COLO668 (cell line): ENCODE results near the gene MAEL.
"Not testable (repeated sequence)": the region's sequence is repeated elsewhere in the genome, so short reads cannot be mapped to it uniquely, and the experiment has no call there.

Experiments used
- DNase-seq: peaks from one replicate; lab custom pipeline; 2025; ENCODE audit not compliant: unreplicated experiment; lab: John Stamatoyannopoulos, UW

MAEL gene

DNA sequence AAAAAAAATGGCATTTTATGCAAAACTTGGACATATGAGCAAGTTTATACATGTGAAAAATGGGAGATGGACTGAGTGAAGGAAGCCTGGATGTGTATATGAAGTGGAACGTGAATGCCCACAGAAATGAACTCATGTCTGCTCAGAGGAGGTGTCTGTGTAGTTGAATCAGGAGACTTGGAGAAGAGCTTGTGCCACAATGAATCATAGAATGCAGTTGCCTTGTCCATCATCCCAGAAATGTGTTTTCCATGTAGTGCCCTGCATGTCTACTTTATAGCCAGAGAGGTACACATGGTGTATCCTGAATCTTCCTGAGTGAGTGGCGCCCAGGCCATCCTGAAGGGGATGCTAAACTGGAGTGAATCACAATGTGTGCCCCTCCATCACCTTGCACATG is 11.1 kb upstream of the MAEL start:
- no peak for DNase-seq

DNA sequence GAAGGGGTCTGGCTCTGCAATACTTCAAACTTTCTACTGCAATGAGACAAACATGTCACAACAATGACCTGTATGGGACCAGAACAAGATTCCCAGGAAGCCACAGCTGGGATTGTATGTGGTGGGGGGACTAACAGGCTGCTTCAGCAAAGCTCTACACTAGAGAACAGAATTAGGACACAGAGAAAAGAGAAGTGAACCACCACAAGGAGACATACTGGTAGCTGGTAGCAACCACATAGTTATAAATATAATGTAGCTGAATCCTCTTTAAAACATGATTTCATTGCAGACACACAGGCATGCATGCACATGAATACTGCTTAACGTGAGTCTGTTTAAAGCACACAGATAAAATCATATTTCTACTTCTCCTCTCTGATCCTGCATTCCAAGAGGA is 10.3 kb upstream of the MAEL start:
- DNase-seq, result no peak

DNA sequence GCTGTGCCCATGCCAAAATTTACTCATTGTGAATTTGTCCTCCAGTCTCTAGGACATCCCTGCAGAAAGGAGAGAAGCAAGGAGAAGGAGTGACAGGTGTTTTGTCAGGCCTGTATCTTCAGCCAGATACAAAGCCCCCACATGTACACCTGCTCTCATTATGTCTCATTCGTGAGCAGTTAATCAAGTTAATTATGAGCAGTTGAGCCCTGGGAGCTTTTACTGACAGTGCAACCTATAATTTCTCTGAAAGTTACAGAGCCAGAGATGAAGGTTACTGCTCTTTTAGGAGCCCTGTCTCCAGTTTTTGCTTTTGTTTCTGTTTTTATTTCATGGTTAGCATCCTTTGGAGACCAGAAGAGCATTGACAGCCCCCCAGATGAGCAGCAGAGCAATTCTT is 8.7 kb upstream of the MAEL start:
- DNase-seq, result no peak

DNA sequence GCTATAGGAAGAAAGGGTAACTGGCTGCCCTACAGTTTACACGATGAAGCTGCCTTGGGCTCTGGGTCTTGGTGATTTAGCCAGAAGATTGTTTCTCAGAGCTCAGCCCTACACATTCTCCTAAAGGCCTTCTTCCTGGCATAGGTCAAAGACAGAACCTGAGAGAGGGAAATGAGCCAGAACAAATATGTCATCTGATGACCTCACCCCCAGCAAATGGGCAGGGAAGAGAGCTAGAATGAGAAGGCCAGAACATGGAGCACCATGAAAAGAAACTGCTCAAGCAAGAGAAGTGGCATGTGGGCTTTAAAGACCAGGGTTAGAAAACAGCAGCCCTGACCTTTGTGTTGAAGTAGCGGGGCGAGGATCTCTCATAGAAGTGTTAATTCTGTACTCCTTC is 8.3 kb upstream of the MAEL start:
- DNase-seq, result peak; percentile 23

DNA sequence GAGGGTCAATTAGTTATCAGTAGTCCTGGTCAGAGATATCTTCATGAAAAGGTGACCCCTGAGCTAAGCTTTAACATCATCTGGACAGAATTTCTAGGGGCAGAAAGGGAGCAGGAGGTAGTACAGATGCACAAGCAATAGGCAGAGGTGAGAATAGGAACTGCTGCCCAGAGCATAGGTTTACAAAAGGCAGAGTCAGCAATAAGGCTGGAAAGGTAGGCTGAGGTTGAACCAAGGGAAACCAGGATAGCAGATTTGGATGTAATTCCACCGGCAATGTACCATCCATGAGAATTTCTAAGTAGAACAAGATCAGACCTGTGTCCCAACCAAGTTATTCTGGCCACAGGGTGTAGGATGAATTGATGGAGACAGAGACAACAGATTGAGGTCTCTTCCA is 7.5 kb upstream of the MAEL start:
- no peak for DNase-seq

DNA sequence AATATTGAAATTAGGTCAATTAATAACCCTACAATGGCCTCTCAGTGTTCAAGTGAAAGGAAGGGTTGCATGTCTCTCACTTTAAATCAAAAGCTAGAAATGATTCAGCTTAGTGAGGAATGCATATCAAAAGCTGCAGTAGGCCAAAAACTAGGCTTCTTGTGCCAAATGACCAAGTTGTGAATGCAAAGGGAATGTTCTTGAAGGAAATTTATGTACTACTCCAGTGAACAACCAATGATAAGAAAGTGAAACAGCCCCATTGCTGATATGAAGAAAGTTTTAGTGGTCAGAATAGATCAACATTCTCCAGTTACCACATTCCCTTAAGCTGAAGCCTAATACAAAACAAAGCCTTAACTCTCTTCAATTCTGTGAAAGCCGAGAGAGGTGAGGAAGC is 10.0 kb downstream of the MAEL start:
- DNase-seq, result no peak

DNA sequence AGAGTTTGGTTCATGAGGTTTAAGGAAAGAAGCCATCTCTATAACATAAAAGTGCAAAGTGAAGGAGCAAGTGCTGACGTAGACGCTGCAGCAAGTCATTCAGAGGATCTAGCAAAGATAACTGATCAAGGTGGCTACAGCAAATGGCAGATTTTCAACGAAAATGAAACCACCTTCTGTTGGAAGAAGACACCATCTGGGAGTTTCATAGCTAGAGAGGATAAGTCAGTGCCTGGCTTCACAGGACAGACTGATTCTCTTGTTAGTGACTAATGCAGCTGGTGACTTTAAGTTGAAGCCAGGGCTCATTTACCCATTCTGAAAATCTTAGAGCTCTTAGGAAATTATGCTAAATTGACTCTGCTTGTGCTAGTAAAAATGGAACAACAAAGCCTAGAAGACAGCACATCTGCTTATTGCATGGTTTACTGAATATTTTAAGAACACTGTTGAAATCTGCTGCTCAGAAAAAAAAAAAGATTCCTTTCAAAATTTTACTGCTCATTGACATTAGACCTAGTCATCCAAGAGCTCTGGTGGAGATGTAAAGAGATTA is 10.5 kb downstream of the MAEL start:
- DNase-seq, result no peak

DNA sequence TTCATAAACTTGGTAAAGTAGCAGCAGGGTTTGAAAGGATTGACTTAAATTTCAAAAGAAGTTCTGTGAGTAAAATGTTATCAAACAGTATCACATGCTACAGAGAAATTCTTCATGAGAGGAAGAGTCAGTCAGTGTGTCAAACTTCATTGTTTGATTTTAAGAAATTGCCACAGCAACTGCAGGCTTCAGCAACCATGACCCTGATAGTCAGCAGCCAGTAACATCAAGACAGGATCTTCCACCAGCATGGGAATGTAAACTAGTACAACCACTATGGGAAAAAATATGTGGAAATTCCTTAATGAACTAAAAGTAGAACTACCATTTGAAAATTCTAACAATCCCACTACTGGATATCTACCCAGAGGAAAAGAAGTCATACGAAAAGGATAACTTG is 11.5 kb downstream of the MAEL start:
- no peak for DNase-seq

DNA sequence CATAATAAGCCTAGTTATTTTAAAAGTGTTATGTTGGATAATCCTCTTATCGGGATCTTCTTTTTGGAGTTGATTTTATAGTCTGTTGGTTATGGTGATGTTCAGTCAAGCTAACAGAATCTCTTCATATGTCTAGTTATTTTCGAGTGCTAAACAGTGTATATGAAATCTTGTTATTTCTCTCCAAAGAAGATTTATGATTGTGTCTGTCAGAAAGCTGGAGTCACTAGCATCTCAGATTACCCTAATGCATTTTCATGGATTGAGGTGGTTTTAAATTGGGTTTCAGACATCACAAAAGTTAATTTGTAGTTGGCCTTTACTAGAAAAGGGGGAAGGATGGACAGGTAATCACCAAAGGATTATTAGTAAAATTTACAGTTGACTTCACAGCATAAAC is 13.3 kb downstream of the MAEL start:
- no peak for DNase-seq

DNA sequence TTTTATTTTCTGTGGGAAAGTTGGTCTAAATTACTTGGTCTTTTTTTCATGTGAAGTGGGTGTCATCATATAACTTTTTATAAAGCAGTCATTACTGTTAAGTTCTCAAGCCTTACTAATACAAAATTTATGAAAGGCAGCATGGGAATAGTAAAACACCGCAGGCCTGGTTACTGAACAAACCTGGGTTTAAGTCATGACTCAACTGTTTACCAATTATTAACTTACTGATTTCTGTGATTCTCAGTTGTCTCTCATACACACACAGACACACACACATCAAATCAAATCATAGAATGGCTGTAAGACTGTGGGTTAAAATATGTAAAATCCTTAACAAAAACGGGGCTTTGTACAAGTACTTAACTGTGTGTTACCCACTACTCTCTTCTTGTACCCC is 14.6 kb downstream of the MAEL start:
- DNase-seq, result no peak

DNA sequence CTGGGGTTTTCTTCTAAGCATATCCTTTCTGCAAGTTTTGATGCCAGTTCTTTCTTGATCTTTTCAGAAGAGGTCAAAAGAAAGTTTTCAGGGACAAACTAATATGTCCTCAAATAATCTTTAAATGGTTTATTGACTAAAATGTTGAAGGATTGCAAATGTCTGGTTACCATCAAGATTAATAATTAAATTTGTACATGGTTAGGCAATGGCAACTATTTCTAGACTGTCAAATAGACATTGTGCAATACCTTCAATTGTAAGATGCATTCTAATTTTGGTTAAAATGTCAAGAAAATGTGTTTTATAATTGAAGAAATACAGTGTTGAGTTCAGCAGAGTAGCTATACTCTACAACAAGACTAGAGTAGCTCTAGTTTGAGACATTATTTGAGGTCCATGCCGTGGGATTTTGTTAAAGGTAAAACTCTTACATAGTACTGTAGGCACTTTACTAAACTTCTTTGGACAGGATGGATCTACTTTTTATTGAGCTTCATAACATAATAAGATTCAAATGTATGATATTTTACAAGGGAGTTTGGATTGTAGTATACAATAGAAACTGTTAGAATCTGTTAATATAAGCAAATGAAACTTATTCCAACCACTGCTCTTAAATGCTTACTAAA is 22.6 kb downstream of the MAEL start:
- DNase-seq, result no peak

DNA sequence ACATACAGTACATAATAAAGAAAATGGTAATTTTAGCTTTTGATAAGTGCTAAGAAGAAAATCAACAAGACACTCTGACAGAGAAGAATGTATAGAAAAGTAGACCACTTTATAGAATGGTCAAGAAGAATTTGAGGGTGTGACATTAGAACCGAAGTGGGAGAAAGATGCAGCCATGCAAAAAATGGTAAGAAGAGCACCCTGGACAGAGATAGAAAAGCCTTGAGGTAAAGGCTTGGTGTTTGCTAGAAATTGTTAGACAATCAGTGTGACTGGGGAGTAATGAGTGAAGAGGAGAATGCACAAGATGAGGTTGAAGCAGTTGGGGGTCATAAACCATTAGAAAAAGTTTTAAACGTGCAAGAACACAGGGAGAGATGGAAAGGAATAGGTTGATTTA is 23.5 kb downstream of the MAEL start:
- DNase-seq, result no peak

DNA sequence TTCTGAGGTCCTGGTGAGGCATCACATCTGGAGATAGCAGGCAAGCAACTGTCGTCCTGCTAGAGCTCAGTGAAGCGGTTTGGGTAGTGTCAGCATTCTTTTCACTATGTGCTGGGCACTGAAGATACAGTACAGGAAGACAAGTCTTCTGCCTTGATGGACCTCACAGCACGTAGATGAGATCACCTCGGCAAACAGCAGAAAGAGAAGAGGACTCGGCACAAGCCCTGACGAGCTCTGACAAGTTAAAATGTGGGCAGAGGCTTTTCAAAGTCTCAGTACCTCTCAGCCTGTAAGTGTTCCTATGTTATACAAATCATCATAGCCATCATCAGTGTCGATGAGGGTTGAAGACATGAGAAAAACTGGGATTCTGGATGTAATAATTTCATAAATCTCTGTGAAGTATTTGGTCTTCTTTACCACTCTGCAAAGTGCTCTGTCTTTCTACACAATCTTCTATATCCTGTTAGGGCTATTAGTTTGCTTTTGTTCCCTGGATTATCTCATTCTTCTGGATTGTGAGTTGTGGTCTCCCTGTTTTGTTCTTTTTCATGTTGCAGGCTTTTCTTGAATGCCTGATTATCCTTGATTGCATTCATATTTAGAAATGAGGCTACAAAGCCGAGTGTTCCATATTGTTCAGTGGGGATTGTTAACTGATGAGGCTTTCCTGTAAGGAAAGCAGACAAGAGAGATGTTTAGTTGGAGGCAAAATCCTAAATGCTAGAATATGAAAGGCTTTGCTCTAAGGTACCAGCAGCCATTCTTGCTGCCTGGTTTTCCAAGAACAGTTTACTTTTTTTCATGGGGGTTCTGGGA is 24.2 kb downstream of the MAEL start:
- DNase-seq, result no peak

DNA sequence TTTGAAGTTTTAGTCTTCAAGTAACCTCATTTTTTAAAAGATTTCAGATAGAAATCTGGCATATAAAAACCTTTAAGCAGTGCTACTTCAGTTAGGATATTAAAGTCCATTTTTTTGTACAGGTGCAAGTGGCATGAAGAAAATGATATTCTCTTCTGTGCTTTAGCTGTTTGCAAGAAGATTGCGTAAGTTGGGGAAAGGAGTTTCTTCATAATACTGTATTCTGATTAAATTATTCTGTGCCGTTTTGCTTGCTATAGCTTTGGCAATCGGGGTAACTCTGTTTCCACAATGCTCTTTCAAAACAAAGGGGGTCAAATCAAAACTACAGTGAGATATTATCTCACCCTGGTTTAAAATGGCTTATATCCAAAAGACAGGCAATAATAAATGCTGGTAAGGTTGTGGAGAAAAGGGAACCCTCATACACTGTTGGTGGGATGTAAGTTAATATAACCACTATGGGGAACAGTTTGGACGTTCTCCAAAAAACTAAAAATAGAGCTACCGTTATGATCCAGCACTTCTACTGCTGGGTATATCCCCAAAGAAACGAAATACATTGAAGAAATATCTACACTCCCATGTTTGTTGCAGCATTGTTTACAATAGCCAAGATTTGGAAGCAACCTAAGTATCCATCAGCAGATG is 27.1 kb downstream of the MAEL start:
- DNase-seq, result no peak

DNA sequence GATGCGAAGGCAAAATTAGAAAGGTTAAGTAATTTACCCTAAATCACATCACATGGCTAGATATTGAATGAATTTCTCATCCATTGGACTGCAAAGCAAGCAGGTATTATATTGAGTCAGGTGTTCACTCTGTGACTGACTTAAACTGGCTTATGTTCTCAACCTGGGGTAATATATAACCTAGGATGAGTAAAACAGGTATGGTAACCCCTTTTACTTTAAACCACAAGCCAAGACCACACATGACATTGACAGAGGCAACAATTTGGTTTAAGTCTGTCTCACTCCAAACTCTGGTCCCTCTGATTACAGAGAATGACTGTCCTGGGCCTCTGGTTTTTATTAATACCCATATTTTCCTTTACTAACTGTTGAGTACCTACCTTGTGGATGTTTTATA is 33.3 kb downstream of the MAEL start:
- DNase-seq, result no peak

DNA sequence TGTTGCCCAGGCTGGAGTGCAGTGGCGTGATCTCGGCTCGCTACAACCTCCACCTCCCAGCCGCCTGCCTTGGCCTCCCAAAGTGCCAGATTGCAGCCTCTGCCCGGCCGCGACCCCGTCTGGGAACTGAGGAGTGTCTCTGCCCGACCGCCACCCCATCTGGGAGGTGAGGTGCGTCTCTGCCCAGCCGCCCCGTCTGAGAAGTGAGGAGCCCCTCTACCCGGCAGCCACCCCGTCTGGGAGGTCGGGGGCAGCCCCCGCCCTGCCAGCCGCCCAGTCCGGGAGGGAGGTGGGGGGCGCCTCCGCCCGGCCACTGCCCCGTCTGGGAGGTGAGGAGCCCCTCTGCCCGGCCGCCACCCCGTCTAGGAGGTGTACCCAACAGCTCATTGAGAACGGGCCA is 40.5 kb downstream of the MAEL start:
- not testable (repeated sequence) for DNase-seq

DNA sequence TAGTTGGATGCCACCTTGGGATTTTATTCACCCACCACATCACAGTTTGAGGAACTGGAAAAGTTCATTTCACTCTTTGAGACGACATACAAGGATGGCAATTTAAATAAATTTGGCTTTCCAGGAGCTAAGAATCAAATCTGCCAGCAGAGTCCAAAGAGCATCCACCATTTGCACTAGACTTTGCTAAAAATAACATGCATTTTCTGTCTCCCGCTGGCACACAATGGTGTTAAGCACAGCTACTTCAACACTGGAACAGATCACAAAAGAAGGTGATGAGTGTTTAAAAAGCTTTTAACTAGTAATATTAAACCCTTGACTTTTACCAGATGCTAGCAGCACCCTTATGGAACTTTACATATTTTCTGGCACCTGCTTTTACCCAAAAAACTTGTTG is 44.6 kb downstream of the MAEL start:
- DNase-seq, result no peak

DNA sequence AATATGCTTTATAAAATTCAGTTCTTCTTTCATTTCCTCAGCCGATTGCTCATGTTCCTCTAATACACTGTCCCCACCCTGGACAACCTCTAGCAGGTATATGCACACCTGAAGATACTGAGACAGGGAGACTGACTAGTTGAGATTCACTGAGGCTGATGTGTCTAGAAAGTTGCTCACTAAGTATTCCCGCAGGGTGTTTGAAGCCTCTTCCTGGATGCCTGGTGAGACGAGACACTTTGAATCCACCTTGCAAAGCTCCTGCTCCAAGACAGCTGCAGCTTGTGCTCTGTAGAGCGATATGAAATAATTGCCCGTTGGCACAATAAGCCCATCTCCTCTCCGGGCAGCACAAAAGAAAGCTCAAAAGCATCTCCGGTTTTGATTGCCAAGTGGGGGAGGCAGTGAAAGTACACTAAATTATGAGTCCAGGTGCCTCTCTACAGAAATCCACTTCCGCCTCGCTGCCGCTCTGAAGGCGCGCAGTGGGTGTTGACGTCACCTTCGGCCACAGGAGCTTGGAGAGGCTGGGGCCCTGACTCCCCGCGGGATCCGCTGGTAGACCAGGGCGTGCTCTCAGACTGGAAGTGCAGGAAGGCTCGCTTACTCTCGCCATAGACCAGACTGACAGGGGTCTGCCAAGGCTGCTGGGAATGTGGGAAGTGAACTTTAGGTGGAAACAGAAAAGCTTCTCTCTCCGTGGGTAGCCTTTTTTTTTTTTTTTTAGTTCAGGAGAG is 54.8 kb downstream of the MAEL start:
- peak; percentile 96 for DNase-seq

DNA sequence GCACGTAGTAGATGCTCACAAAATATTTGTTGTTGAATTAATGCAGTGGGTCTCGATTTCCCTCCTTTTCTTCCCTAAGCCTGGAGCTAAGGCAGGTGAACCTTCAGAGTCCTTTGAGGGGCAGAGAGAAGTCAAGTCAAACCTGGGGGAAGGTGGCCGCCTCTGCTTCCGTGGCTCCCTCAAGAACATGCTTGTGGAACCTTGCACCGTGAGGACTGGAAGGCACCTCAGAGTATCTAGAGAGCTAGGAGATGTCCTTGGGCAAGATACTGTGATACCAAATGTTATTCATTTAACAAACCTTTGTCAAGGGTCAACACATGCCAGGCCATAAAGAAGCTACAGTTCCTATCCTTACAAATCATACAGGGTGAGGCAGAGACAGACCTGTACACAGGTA is 62.8 kb downstream of the MAEL start:
- no peak for DNase-seq

DNA sequence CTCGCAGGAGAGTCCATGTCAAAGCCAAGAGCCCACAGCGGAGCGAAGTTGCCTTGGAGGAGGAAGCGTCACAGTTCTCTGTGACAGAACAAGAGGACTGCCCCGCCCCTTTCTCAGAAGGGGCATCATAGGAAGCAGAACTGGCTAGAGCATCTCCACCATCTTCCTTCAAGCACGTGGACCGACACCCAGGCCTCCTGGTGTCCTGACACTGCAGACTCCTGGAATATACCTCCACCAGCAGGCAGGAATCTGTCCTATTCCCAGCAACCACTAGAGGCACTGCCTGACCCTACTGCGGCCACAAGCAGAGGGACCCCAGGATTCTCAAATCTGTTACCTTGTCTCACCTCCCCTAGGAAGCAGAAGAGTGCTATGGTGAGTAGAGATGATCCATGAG is 63.3 kb downstream of the MAEL start:
- DNase-seq, result no peak

DNA sequence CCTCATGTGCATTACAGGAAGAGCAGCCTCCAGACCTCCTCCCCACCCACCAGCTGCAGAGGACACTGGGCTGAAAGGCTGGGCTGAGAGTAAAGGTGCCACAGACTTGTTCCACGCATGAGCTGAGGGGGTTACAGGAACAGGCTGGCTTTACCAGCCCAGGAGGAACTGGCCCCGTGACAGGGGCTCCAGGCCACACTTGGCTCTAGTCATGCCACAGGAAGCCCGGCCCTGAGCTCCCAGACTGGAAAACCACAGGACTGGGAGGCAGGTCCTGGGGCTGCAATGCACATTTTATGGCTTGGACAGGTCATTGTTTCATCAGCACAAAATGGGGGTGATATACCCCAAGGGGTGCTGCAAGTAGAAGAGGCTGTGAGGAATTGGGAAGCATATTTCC is 65.5 kb downstream of the MAEL start:
- no peak for DNase-seq
